ENCODE data around the gene RPL35. TPM values are rescaled to one million over a fixed set of nuclear protein-coding genes. Genes with fewer than 3 reads are reported as not detected.

The RPL35 gene
- polyA plus RNA-seq, 1 donor (not counting 4 experiments of a cell fraction or from before 2014, with no cell fraction given) = 3,325 TPM

- no peak for FAIRE-seq
- dilution Hi-C loops (cut with MboI; ENCODE audit: extremely low pct_ligation_motif_present, low sequenced_read_pairs) = no loop called here
These were observed 17.5 kb downstream of the RPL35 start for GRCh38 chr9:124844291-124844690.

GRCh38 chr9:124843456-124844034 is 18.2 kb downstream of the RPL35 start:
- H3K27me3 ChIP-seq (ENCODE audit: control insufficient read depth, extremely low read depth, insufficient read depth, low read length) = no peaks in the 10 kb centered on the region
- no peak overlapping the region for H2AFZ ChIP-seq (ENCODE audit: control insufficient read depth, low read length)
- H3K36me3 ChIP-seq (ENCODE audit: control insufficient read depth in 2 of 2, extremely low read depth in 1 of 2, insufficient read depth in 2 of 2, low read length in 2 of 2) = no peaks in the 10 kb centered on the region
- no peaks in the 10 kb centered on the region for H3K4me1 ChIP-seq (ENCODE audit: control insufficient read depth, extremely low read depth, insufficient read depth, low read length)
- dilution Hi-C loops (cut with MboI; ENCODE audit: extremely low pct_ligation_motif_present, low sequenced_read_pairs) = no loop called here
- no peaks in the 10 kb centered on the region for H4K20me1 ChIP-seq (ENCODE audit: control insufficient read depth, extremely low read depth, insufficient read depth, low read length)
- H3K9ac ChIP-seq (ENCODE audit: control insufficient read depth, extremely low read depth, insufficient read depth, low read length) = no peak overlapping the region
- H3K79me2 ChIP-seq (ENCODE audit: control insufficient read depth, insufficient read depth, low read length) = no peaks in the 10 kb centered on the region
- FAIRE-seq (no peak), DNase-seq (ENCODE audit: low read depth, low spot score) (no peak)
- no peak for TF ChIP-seq EZH2 (IDR thresholded peaks at IDR 0.05; ENCODE audit: low read length)
- TF ChIP-seq CTCF (optimal IDR thresholded peaks at IDR 0.05 in 1 of 3, IDR thresholded peaks at IDR 0.05 in 1 of 3, conservative IDR thresholded peaks at IDR 0.05 in 1 of 3; ENCODE audit: extremely low read depth in 1 of 3, insufficient read depth in 2 of 3, low read length in 3 of 3) = no peak
- no peaks in the 10 kb centered on the region for H3K9me1 ChIP-seq (ENCODE audit: control insufficient read depth, extremely low read depth, insufficient read depth, low read length)
- H3K4me2 ChIP-seq (ENCODE audit: control insufficient read depth, extremely low read depth, insufficient read depth, low read depth, low read length) = no peak overlapping the region
- no peaks in the 10 kb centered on the region for H3K9me3 ChIP-seq (ENCODE audit: control insufficient read depth, low read depth, low read length)
- H3K27ac ChIP-seq (ENCODE audit: control insufficient read depth, insufficient read depth, low read length) = no peak overlapping the region
- H3K4me3 ChIP-seq (ENCODE audit: control insufficient read depth in 2 of 3, extremely low read depth in 1 of 3, insufficient read depth in 2 of 3, low read depth in 1 of 3, low read length in 3 of 3) = no peak overlapping the region

More at GRCh38 chr9:124844291-124844690, 17.5 kb downstream of the RPL35 start:
- no peaks in the 10 kb centered on the region for H4K20me1 ChIP-seq (ENCODE audit: control insufficient read depth, extremely low read depth, insufficient read depth, low read length)
- no peaks in the 10 kb centered on the region for H3K9me3 ChIP-seq (ENCODE audit: control insufficient read depth, low read depth, low read length)
- no peaks in the 10 kb centered on the region for H3K79me2 ChIP-seq (ENCODE audit: control insufficient read depth, insufficient read depth, low read length)
- H3K4me3 ChIP-seq (ENCODE audit: control insufficient read depth in 2 of 3, extremely low read depth in 1 of 3, insufficient read depth in 2 of 3, low read depth in 1 of 3, low read length in 3 of 3) = no peak overlapping the region
- no peak overlapping the region for H3K27ac ChIP-seq (ENCODE audit: control insufficient read depth, insufficient read depth, low read length)
- H3K4me2 ChIP-seq (ENCODE audit: control insufficient read depth, extremely low read depth, insufficient read depth, low read depth, low read length) = no peak overlapping the region
- DNase-seq (ENCODE audit: low read depth, low spot score) = no peak
- H3K27me3 ChIP-seq (ENCODE audit: control insufficient read depth, extremely low read depth, insufficient read depth, low read length) = no peaks in the 10 kb centered on the region
- H3K9ac ChIP-seq (ENCODE audit: control insufficient read depth, extremely low read depth, insufficient read depth, low read length) = no peak overlapping the region
- TF ChIP-seq EZH2 (IDR thresholded peaks at IDR 0.05; ENCODE audit: low read length) (no peak), CTCF (optimal IDR thresholded peaks at IDR 0.05 in 1 of 3, IDR thresholded peaks at IDR 0.05 in 1 of 3, conservative IDR thresholded peaks at IDR 0.05 in 1 of 3; ENCODE audit: extremely low read depth in 1 of 3, insufficient read depth in 2 of 3, low read length in 3 of 3) (no peak)
- no peak overlapping the region for H2AFZ ChIP-seq (ENCODE audit: control insufficient read depth, low read length)
- H3K9me1 ChIP-seq (ENCODE audit: control insufficient read depth, extremely low read depth, insufficient read depth, low read length) = no peaks in the 10 kb centered on the region
- H3K4me1 ChIP-seq (ENCODE audit: control insufficient read depth, extremely low read depth, insufficient read depth, low read length) = no peaks in the 10 kb centered on the region
- no peaks in the 10 kb centered on the region for H3K36me3 ChIP-seq (ENCODE audit: control insufficient read depth in 2 of 2, extremely low read depth in 1 of 2, insufficient read depth in 2 of 2, low read length in 2 of 2)
